Transverse colon (tissue), 4 donors: Measurements from ENCODE around the gene SBK2. TPM values are rescaled to one million over a fixed set of nuclear protein-coding genes. Genes with fewer than 3 reads are reported as not detected.

Experiments used
- DNase-seq: peaks from one replicate; pipeline ENCODE4 v3.0.0-alpha.2; 2019
- H3K27ac ChIP-seq, 4 donors: fragments of 200-600 bp; sonication (generic); 2 replicates each; pipeline ENCODE4 v1.5.1; 2016 to 2018; ENCODE audit warnings: inconsistent platforms in 4 of 4
- H3K27me3 ChIP-seq: fragments of 200-600 bp; sonication (generic); 2 replicates; pipeline ENCODE4 v1.5.1; 2017; ENCODE audit warnings: inconsistent platforms
- H3K36me3 ChIP-seq, 4 donors: fragments of 200-600 bp; sonication (generic); 2 replicates each; pipeline ENCODE4 v1.5.1; 2017 to 2019; ENCODE audit warnings: inconsistent platforms in 4 of 4
- H3K4me1 ChIP-seq, 4 donors: fragments of 200-600 bp; sonication (generic); 2 replicates each; pipeline ENCODE4 v1.5.1; 2017 to 2020; ENCODE audit warnings: inconsistent platforms in 4 of 4
- H3K4me3 ChIP-seq, 4 donors: fragments of 200-600 bp; sonication (generic); 1 replicate in 1 of 4; 2 replicates in 3 of 4; pipeline versions ENCODE4 v1.5.1 to v1.6.1; 2017 to 2019; ENCODE audit warnings: inconsistent platforms in 4 of 4
- H3K9me3 ChIP-seq, 2 donors: fragments of 200-600 bp; sonication (generic); 2 replicates each; pipeline ENCODE4 v1.5.1; 2017 to 2019; ENCODE audit warnings: inconsistent platforms in 2 of 2
- CTCF ChIP-seq, 5 experiments: fragments of 200-600 bp in 3 of 5; fragments of 450-650 bp in 2 of 5; sonication (generic) in 3 of 5; IDR thresholded peaks; 1 replicate in 2 of 5; 2 replicates in 3 of 5; pipeline ENCODE4 v1.5.1; 2016 to 2017; ENCODE audit warnings: antibody characterized with exemption in 5 of 5, inconsistent platforms in 3 of 5, mild to moderate bottlenecking in 2 of 5, moderate library complexity in 1 of 5
- EP300 ChIP-seq: sonication (generic); formaldehyde crosslinking; IDR thresholded peaks from one replicate; pipeline ENCODE4 v1.6.1; 2017; ENCODE audit warnings: antibody characterized with exemption, low read depth
- POLR2A ChIP-seq: fragments of 450-650 bp; IDR thresholded peaks from one replicate; pipeline ENCODE4 v1.6.1; 2016; ENCODE audit warnings: antibody characterized with exemption, mild to moderate bottlenecking, moderate library complexity
- POLR2AphosphoS5 ChIP-seq, 3 donors: sonication (generic); formaldehyde crosslinking; IDR thresholded peaks; one replicate each; pipeline ENCODE4 v1.6.1; 2016; ENCODE audit warnings: antibody characterized with exemption in 3 of 3
- WGBS, 2 donors: methylation state at CpG; one replicate each; pipeline ENCODE4 v1.1.5; 2018; ENCODE audit warnings: low coverage in 1 of 2; 5-methylcytosine and 5-hydroxymethylcytosine counted together
- in situ Hi-C, 4 donors: fragments of 200-750 bp; cut with MboI; loops; one replicate each; pipeline versions ENCODE4 v1.15.0 to v1.15.1; 2017; ENCODE audit warnings: low sequenced_read_pairs in 3 of 4, low pct_ligation_motif_present in 1 of 4, low pct_unique_long_range_greater_than_20kb in 1 of 4
- intact Hi-C: fragments of 100-400 bp; cut with DNase I; formaldehyde crosslinking; loops from one replicate; pipeline ENCODE4 v1.15.1; 2023; ENCODE audit warnings: low total_unique reads
- total RNA-seq, 4 donors: library from RNA; depleted of rRNA; stranded (reverse); fragments of >200 nt; gene quantifications; one replicate each; pipeline ENCODE4 v1.1.0, GENCODE V29; 2016

SBK2 gene
- total RNA-seq, 4 donors from 2014 or later, result not detected

- H3K9me3 ChIP-seq, result no peaks in the 10 kb centered on the region
- no peak overlapping the region for H3K4me3 ChIP-seq
- no peak overlapping the region for H3K27ac ChIP-seq
- peaks cover 0 to 10% (median 4%) of the 10 kb centered on the region in 4 donors for H3K4me1 ChIP-seq
- peaks cover 12% of the 10 kb centered on the region for H3K27me3 ChIP-seq
- no peaks in the 10 kb centered on the region for H3K36me3 ChIP-seq
- intact Hi-C loops (no loop called here), in situ Hi-C loops (no loop called here)
- TF ChIP-seq EP300, result no peak
- no peak for TF ChIP-seq POLR2AphosphoS5 (IDR thresholded peaks at IDR 0.05)
- no peak for TF ChIP-seq CTCF (IDR thresholded peaks at IDR 0.05)
- TF ChIP-seq POLR2A, result no peak
- DNase-seq, result no peak
- 67 to 90% methylated on average over 5 of the region's 5 CpGs for WGBS, 2 donors
Measured at GRCh38 chr19:55552206-55552605, 15.3 kb upstream of the SBK2 start.

- H3K9me3 ChIP-seq, result no peaks in the 10 kb centered on the region
- intact Hi-C loops (no loop called here), in situ Hi-C loops (no loop called here)
- H3K4me3 ChIP-seq, result no peak overlapping the region
- TF ChIP-seq CTCF (IDR thresholded peaks at IDR 0.05), result no peak
- TF ChIP-seq EP300, result no peak
- TF ChIP-seq POLR2A, result no peak
- TF ChIP-seq POLR2AphosphoS5 (IDR thresholded peaks at IDR 0.05), result no peak
- no peaks in the 10 kb centered on the region for H3K36me3 ChIP-seq
- DNase-seq, result no peak
- peaks cover 0 to 11% (median 7%) of the 10 kb centered on the region in 4 donors for H3K4me1 ChIP-seq
- WGBS, 2 donors, result 54 to 55% methylated on average over 5 to 7 of the region's 7 CpGs
- peaks cover 18% of the 10 kb centered on the region for H3K27me3 ChIP-seq
- no peak overlapping the region for H3K27ac ChIP-seq
Measured at GRCh38 chr19:55550321-55550650, 13.4 kb upstream of the SBK2 start.

- 23 to 35% methylated on average over 2 to 29 of the region's 36 CpGs for WGBS, 2 donors
- H3K36me3 ChIP-seq, result no peaks in the 10 kb centered on the region
- H3K27me3 ChIP-seq, result peaks cover 21% of the 10 kb centered on the region
- in situ Hi-C loops (no loop called here), intact Hi-C loops (no loop called here)
- peak overlapping the region in 2 of 4 donors; percentile 21 to 44 for H3K27ac ChIP-seq
- TF ChIP-seq CTCF (IDR thresholded peaks at IDR 0.05), result no peak
- TF ChIP-seq POLR2AphosphoS5 (IDR thresholded peaks at IDR 0.05), result no peak
- no peak for TF ChIP-seq POLR2A
- no peak for TF ChIP-seq EP300
- H3K4me1 ChIP-seq, result peaks cover 0 to 11% (median 7%) of the 10 kb centered on the region in 4 donors
- peak; percentile 19 for DNase-seq
- H3K4me3 ChIP-seq, result peak overlapping the region in 2 of 4 donors; percentile 5 to 17
- H3K9me3 ChIP-seq, result no peaks in the 10 kb centered on the region
Measured at GRCh38 chr19:55549500-55550320, 12.8 kb upstream of the SBK2 start.

- no peaks in the 10 kb centered on the region for H3K36me3 ChIP-seq
- peak; percentile 55 for DNase-seq
- TF ChIP-seq POLR2AphosphoS5 (IDR thresholded peaks at IDR 0.05) (peak in 2 of 3 donors; percentile 30 to 43), EP300 (no peak)
Measured at GRCh38 chr19:55546822-55547614, 10.1 kb upstream of the SBK2 start.

More at GRCh38 chr19:55546822-55547614, 10.1 kb upstream of the SBK2 start:
- H3K27ac ChIP-seq, result peak overlapping the region; percentile 56 to 67 (median 62)
- H3K4me3 ChIP-seq, result no peak overlapping the region
- in situ Hi-C loops (no loop called here), intact Hi-C loops (no loop called here)
- peaks cover 21% of the 10 kb centered on the region for H3K27me3 ChIP-seq
- WGBS, 2 donors, result 15 to 56% methylated on average over 5 to 17 of the region's 17 CpGs
- H3K9me3 ChIP-seq, result no peaks in the 10 kb centered on the region
- H3K4me1 ChIP-seq, result peaks cover 0 to 11% (median 7%) of the 10 kb centered on the region in 4 donors
